HepG2 (cell line): ENCODE results near the gene RERE. TPM values are rescaled to one million over a fixed set of nuclear protein-coding genes. Genes with fewer than 3 reads are reported as not detected.
A peak's percentile ranks its signal among the peaks of the same experiment; 100 is the strongest.

Experiments used
- ARNT2 ChIP-seq: sonication (generic); formaldehyde crosslinking; IDR thresholded peaks from 2 replicates; pipeline ENCODE4 v1.8.0; 2022; ENCODE audit warnings: mild to moderate bottlenecking, low read depth, missing genetic modification reagents, moderate library complexity
- ESRRA ChIP-seq: sonication (generic); formaldehyde crosslinking; IDR thresholded peaks from 2 replicates; pipeline ENCODE4 v1.5.1; 2020; ENCODE audit warnings: mild to moderate bottlenecking, low read depth, missing genetic modification reagents
- FOXA3 ChIP-seq: IDR thresholded peaks from 2 replicates; pipeline ENCODE4 v1.6.1; 2016; ENCODE audit warnings: missing genetic modification reagents, missing compliant biosample characterization
- FOXC1 ChIP-seq: sonication (generic); formaldehyde crosslinking; IDR thresholded peaks from 2 replicates; pipeline ENCODE4 v1.8.0; 2022; ENCODE audit warnings: mild to moderate bottlenecking, missing genetic modification reagents, borderline replicate concordance
- HDAC2 ChIP-seq: sonication (generic); formaldehyde crosslinking; IDR thresholded peaks from 2 replicates; pipeline ENCODE4 v1.4.0; 2020; ENCODE audit warnings: missing genetic modification reagents
- KDM1A ChIP-seq: IDR thresholded peaks from 2 replicates; pipeline ENCODE4 v1.6.1; 2016; ENCODE audit warnings: missing compliant biosample characterization
- PHF20 ChIP-seq: sonication (generic); formaldehyde crosslinking; IDR thresholded peaks from 2 replicates; pipeline ENCODE4 v1.5.0; 2020; ENCODE audit warnings: mild to moderate bottlenecking, missing genetic modification reagents
- POLR2AphosphoS5 ChIP-seq: IDR thresholded peaks from 2 replicates; pipeline ENCODE4 v1.6.1; 2012; ENCODE audit warnings: low read depth, low read length
- SALL2 ChIP-seq: sonication (generic); formaldehyde crosslinking; IDR thresholded peaks from 2 replicates; pipeline ENCODE4 v1.8.1; 2023; ENCODE audit warnings: mild to moderate bottlenecking, missing genetic modification reagents, inconsistent platforms
- TOPORS ChIP-seq: sonication (generic); formaldehyde crosslinking; IDR thresholded peaks from 2 replicates; pipeline ENCODE4 v1.8.0; 2023; ENCODE audit warnings: mild to moderate bottlenecking, missing genetic modification reagents
- XRCC5 ChIP-seq: fragments of 200-400 bp; formaldehyde crosslinking; optimal IDR thresholded peaks from 2 replicates; pipeline ENCODE3; 2017; ENCODE audit warnings: mild to moderate bottlenecking, low read length
- ZFP62 ChIP-seq: sonication (generic); formaldehyde crosslinking; IDR thresholded peaks from 2 replicates; pipeline ENCODE4 v1.4.0; 2020; ENCODE audit warnings: missing genetic modification reagents
- ZKSCAN8 ChIP-seq: IDR thresholded peaks from 2 replicates; pipeline ENCODE4 v1.6.1; 2016; ENCODE audit warnings: borderline replicate concordance, missing genetic modification reagents, missing compliant biosample characterization
- ZMYM2 ChIP-seq: sonication (generic); formaldehyde crosslinking; IDR thresholded peaks from 2 replicates; pipeline ENCODE4 v1.8.0; 2022; ENCODE audit warnings: mild to moderate bottlenecking, missing genetic modification reagents
- ZNF12 ChIP-seq: sonication (generic); formaldehyde crosslinking; IDR thresholded peaks from 2 replicates; pipeline ENCODE4 v1.5.0; 2020; ENCODE audit warnings: missing genetic modification reagents
- ZNF292 ChIP-seq: sonication (generic); formaldehyde crosslinking; IDR thresholded peaks from 2 replicates; pipeline ENCODE4 v1.8.1; 2022; ENCODE audit warnings: mild to moderate bottlenecking, low read depth, missing genetic modification reagents, borderline replicate concordance
- ZNF333 ChIP-seq: sonication (generic); formaldehyde crosslinking; IDR thresholded peaks from 2 replicates; pipeline ENCODE4 v1.4.0; 2020; ENCODE audit warnings: mild to moderate bottlenecking, missing genetic modification reagents, borderline replicate concordance
- ZNF616 ChIP-seq: sonication (generic); formaldehyde crosslinking; IDR thresholded peaks from 2 replicates; pipeline ENCODE4 v1.5.0; 2020; ENCODE audit warnings: low read depth, mild to moderate bottlenecking, missing genetic modification reagents
- ZNF773 ChIP-seq: sonication (generic); formaldehyde crosslinking; IDR thresholded peaks from 2 replicates; pipeline ENCODE4 v1.4.0; 2020; ENCODE audit warnings: missing genetic modification reagents, borderline replicate concordance
- polyA plus RNA-seq, 8 experiments: library from polyadenylated mRNA; depleted of rRNA in 3 of 8; stranded (reverse) in 7 of 8; unstranded in 1 of 8; fragments of >200 nt; fragmentation: Illumina TruSeq in 4 of 8; extraction: Trizol in 4 of 8; gene quantifications; 2 replicates each; pipeline versions ENCODE4 v1.2.1 to v1.2.3, GENCODE V29; 2011 to 2016; ENCODE audit warnings: low read depth in 4 of 8, missing spikeins in 1 of 8, mixed read lengths in 1 of 8; ENCODE audit not compliant: insufficient read depth in 1 of 8
- total RNA-seq, 5 experiments: library from RNA; depleted of rRNA; stranded (reverse); fragments of >200 nt; fragmentation: Illumina TruSeq; extraction: Trizol; gene quantifications; 2 replicates each; pipeline ENCODE4 v1.2.3, GENCODE V29; 2016; ENCODE audit warnings: low read depth in 1 of 5
- TF ChIP-seq, protein P1 (sequence below), 2 experiments: sonication (generic) in 1 of 2; formaldehyde crosslinking in 1 of 2; IDR thresholded peaks; 2 replicates each; pipeline versions ENCODE4 v1.5.1 to v1.6.1; 2011 to 2020; ENCODE audit warnings: borderline replicate concordance in 1 of 2, low read depth in 1 of 2, low read length in 1 of 2, mild to moderate bottlenecking in 1 of 2, missing genetic modification reagents in 1 of 2, moderate library complexity in 1 of 2
- TF ChIP-seq, protein P2 (sequence below): sonication (generic); formaldehyde crosslinking; IDR thresholded peaks from 2 replicates; pipeline ENCODE4 v1.4.0; 2020; ENCODE audit warnings: low read depth, missing genetic modification reagents
- TF ChIP-seq, protein P3 (sequence below): IDR thresholded peaks from 2 replicates; pipeline ENCODE4 v1.6.1; 2016; ENCODE audit warnings: missing compliant biosample characterization, missing genetic modification reagents, borderline replicate concordance

The RERE gene
- total and polyA plus RNA-seq, 2 of the 13 experiments (the other 11 are each of a cell fraction or from before 2014, with no cell fraction given), result 18.3 to 21.9 TPM

DNA sequence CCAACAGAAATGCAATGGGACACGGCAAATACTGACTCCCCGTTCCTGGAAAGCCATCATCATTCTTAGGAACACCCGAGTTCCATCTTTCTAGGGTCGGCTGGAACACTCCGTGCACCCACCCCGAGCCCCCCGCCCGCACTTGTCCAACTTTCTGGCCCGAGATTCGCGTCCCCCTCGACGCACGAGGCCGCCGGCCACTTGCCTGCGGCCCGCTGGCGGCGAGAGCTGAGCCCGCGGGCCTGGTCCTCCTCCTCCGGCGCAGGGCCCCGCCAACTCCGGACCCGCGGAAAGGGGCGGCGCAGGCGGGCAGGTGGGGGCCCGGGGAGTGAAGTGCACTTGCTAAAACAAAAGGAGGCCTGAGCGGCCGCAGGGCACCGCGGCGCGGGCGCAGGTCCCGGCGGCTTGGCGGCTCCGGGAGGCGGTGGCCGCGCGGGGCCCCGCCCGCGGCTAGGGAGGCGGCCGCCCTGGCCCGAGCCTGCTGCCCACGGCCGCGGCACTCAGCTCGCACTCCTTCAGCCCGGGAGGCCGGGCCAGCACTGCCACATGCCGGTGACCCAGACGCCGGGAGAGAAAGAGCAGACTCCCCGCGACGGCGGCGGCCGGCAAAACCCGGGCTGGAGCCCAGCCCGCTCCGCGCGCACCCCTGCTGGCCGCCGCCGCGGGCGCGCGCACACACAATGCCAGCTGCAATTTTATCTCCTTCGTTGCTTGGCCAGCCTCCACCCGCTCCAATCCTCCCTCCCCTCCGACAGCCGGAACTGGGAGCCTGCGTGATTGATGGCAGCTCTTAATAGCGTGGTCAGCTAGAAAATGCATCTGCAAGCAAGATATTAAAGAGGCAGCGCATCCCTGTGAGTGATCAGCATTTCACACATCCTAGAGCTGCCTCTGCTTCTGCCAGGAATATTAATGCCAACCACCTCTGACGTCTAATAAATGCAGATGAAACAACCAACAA lies 114.3 kb downstream of the RERE start (continued):
- TF ChIP-seq ZNF12 (CRISPR knock-in tag) (no peak; the same call in 1 of the 2 replicates), PHF20 (CRISPR knock-in tag) (no peak), ZMYM2 (CRISPR knock-in tag) (no peak), FOXA3 (CRISPR knock-in tag) (peak; percentile 61), TOPORS (CRISPR knock-in tag) (no peak), POLR2AphosphoS5 (peak; percentile 67), ZKSCAN8 (CRISPR knock-in tag) (peak; percentile 83; the same call in 1 of the 2 replicates), ZNF773 (CRISPR knock-in tag) (no peak), HDAC2 (peak; percentile 51), XRCC5 (peak; percentile 69), ESRRA (no peak), ZNF616 (0 out of 2 replicates have a peak, but pooled peaks have one; percentile 48), ZFP62 (CRISPR knock-in tag) (no peak), ARNT2 (CRISPR knock-in tag) (peak; percentile 87), SALL2 (peak; percentile 78; the same call in 1 of the 2 replicates), ZNF333 (0 out of 2 replicates have a peak, but pooled peaks have one; percentile 32), ZNF292 (CRISPR knock-in tag) (0 out of 2 replicates have a peak, but pooled peaks have one; percentile 43), KDM1A (CRISPR knock-in tag) (peak; percentile 27; the same call in 1 of the 2 replicates), FOXC1 (CRISPR knock-in tag) (peak; percentile 68; the same call in 1 of the 2 replicates)
- TF ChIP-seq, protein P1, sequence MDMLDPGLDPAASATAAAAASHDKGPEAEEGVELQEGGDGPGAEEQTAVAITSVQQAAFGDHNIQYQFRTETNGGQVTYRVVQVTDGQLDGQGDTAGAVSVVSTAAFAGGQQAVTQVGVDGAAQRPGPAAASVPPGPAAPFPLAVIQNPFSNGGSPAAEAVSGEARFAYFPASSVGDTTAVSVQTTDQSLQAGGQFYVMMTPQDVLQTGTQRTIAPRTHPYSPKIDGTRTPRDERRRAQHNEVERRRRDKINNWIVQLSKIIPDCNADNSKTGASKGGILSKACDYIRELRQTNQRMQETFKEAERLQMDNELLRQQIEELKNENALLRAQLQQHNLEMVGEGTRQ (IDR thresholded peaks at IDR 0.05; ENCODE audit: low read depth, low read length), result no peak
- TF ChIP-seq, protein P1 (CRISPR knock-in tag; IDR thresholded peaks at IDR 0.05; ENCODE audit: borderline replicate concordance), result no peak
- TF ChIP-seq, protein P2, sequence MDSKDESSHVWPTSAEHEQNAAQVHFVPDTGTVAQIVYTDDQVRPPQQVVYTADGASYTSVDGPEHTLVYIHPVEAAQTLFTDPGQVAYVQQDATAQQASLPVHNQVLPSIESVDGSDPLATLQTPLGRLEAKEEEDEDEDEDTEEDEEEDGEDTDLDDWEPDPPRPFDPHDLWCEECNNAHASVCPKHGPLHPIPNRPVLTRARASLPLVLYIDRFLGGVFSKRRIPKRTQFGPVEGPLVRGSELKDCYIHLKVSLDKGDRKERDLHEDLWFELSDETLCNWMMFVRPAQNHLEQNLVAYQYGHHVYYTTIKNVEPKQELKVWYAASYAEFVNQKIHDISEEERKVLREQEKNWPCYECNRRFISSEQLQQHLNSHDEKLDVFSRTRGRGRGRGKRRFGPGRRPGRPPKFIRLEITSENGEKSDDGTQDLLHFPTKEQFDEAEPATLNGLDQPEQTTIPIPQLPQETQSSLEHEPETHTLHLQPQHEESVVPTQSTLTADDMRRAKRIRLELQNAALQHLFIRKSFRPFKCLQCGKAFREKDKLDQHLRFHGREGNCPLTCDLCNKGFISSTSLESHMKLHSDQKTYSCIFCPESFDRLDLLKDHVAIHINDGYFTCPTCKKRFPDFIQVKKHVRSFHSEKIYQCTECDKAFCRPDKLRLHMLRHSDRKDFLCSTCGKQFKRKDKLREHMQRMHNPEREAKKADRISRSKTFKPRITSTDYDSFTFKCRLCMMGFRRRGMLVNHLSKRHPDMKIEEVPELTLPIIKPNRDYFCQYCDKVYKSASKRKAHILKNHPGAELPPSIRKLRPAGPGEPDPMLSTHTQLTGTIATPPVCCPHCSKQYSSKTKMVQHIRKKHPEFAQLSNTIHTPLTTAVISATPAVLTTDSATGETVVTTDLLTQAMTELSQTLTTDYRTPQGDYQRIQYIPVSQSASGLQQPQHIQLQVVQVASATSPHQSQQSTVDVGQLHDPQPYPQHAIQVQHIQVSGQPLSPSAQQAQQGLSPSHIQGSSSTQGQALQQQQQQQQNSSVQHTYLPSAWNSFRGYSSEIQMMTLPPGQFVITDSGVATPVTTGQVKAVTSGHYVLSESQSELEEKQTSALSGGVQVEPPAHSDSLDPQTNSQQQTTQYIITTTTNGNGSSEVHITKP (CRISPR knock-in tag), result 0 out of 2 replicates have a peak, but pooled peaks have one; percentile 18
- TF ChIP-seq, protein P3, sequence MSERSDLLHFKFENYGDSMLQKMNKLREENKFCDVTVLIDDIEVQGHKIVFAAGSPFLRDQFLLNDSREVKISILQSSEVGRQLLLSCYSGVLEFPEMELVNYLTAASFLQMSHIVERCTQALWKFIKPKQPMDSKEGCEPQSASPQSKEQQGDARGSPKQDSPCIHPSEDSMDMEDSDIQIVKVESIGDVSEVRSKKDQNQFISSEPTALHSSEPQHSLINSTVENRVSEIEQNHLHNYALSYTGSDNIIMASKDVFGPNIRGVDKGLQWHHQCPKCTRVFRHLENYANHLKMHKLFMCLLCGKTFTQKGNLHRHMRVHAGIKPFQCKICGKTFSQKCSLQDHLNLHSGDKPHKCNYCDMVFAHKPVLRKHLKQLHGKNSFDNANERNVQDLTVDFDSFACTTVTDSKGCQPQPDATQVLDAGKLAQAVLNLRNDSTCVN (CRISPR knock-in tag), result peak; percentile 62; the same call in 1 of the 2 replicates
